HG02973 (cell line): ENCODE measurements around the gene PACS2.
"Not testable (repeated sequence)": the region's sequence is repeated elsewhere in the genome, so short reads cannot be mapped to it uniquely, and the experiment has no call there.

ENCODE experiments used
- ATAC-seq: cut with Tn5 transposase; IDR thresholded peaks from one replicate; pipeline ENCODE4 v1.9.1; 2021; ENCODE audit warnings: moderate library complexity; ENCODE audit not compliant: unreplicated experiment

PACS2 gene

GRCh38 chr14:105287249-105288102 lies 27.1 kb upstream of the PACS2 start:
- ATAC-seq = no peak

GRCh38 chr14:105288936-105289335 lies 25.6 kb upstream of the PACS2 start:
- not testable (repeated sequence) for ATAC-seq

GRCh38 chr14:105290621-105291346 lies 23.8 kb upstream of the PACS2 start:
- no peak for ATAC-seq

- no peak for ATAC-seq
Observed at GRCh38 chr14:105292826-105293711, 21.5 kb upstream of the PACS2 start.

GRCh38 chr14:105294142-105294597 lies 20.4 kb upstream of the PACS2 start:
- ATAC-seq = peak; percentile 51

GRCh38 chr14:105297311-105297710 lies 17.2 kb upstream of the PACS2 start:
- not testable (repeated sequence) for ATAC-seq

- peak; percentile 13 for ATAC-seq
Observed at GRCh38 chr14:105299654-105300541, 14.7 kb upstream of the PACS2 start.

- ATAC-seq = peak; percentile 85
Observed at GRCh38 chr14:105300542-105301102, 13.9 kb upstream of the PACS2 start, which contains the start of gene BRF1. Gene BRF1, minus strand, starts transcription at chr14:105301001. Its CDS starts 372 bp downstream, at chr14:105300629.

GRCh38 chr14:105301103-105301914 lies 13.2 kb upstream of the PACS2 start:
- peak; percentile 58 for ATAC-seq

GRCh38 chr14:105301915-105302249 lies 12.7 kb upstream of the PACS2 start:
- ATAC-seq = not testable (repeated sequence)

- no peak for ATAC-seq
Observed at GRCh38 chr14:105303949-105304348, 10.6 kb upstream of the PACS2 start.

GRCh38 chr14:105304565-105304964 lies 10.0 kb upstream of the PACS2 start:
- no peak for ATAC-seq

- ATAC-seq = no peak
Observed at GRCh38 chr14:105305345-105305744, 9.2 kb upstream of the PACS2 start.

GRCh38 chr14:105305791-105306190 lies 8.8 kb upstream of the PACS2 start:
- ATAC-seq = no peak

GRCh38 chr14:105307052-105307727 lies 7.4 kb upstream of the PACS2 start:
- ATAC-seq = no peak

GRCh38 chr14:105309371-105309770 lies 5.2 kb upstream of the PACS2 start:
- no peak for ATAC-seq

- ATAC-seq = no peak
Observed at GRCh38 chr14:105311838-105312237, 2.7 kb upstream of the PACS2 start.

GRCh38 chr14:105312973-105313372 lies 1.6 kb upstream of the PACS2 start:
- no peak for ATAC-seq
